Measurements from ENCODE around the gene B3GALT4.

Gene B3GALT4

GRCh38 chr6:33314515-33314942 lies 37.6 kb downstream of the B3GALT4 start:
- H3K9me3 Mint-ChIP-seq: no peaks in the 10 kb centered on the region
- peak overlapping the region; percentile 100 for H3K4me3 Mint-ChIP-seq
- peak overlapping the region; percentile 97 for H3K27ac Mint-ChIP-seq
- peak; percentile 63 for ATAC-seq
- H3K4me1 Mint-ChIP-seq: peaks cover 79% of the 10 kb centered on the region
- H3K36me3 Mint-ChIP-seq: peaks cover 55% of the 10 kb centered on the region
- no peaks in the 10 kb centered on the region for H3K27me3 Mint-ChIP-seq

- peaks cover 83% of the 10 kb centered on the region for H3K4me1 Mint-ChIP-seq
- peaks cover 58% of the 10 kb centered on the region for H3K36me3 Mint-ChIP-seq
- H3K27me3 Mint-ChIP-seq: no peaks in the 10 kb centered on the region
- peak overlapping the region; percentile 100 for H3K4me3 Mint-ChIP-seq
- peak overlapping the region; percentile 97 for H3K27ac Mint-ChIP-seq
- peak; percentile 0 for ATAC-seq
- no peaks in the 10 kb centered on the region for H3K9me3 Mint-ChIP-seq
Measured at GRCh38 chr6:33314943-33315792, 38.2 kb downstream of the B3GALT4 start.

- H3K4me1 Mint-ChIP-seq: peaks cover 83% of the 10 kb centered on the region
- peak overlapping the region; percentile 97 for H3K27ac Mint-ChIP-seq
- peaks cover 62% of the 10 kb centered on the region for H3K36me3 Mint-ChIP-seq
- no peaks in the 10 kb centered on the region for H3K9me3 Mint-ChIP-seq
- no peak for ATAC-seq
- H3K4me3 Mint-ChIP-seq: peak overlapping the region; percentile 68
- no peaks in the 10 kb centered on the region for H3K27me3 Mint-ChIP-seq
Measured at GRCh38 chr6:33315793-33316602, 39.1 kb downstream of the B3GALT4 start.

- Mint-ChIP-seq H3K27me3 (no peaks in the 10 kb centered on the region), H3K4me3 (peak overlapping the region; percentile 99), H3K27ac (peak overlapping the region; percentile 97), H3K9me3 (no peaks in the 10 kb centered on the region), H3K4me1 (peaks cover 84% of the 10 kb centered on the region), H3K36me3 (peaks cover 67% of the 10 kb centered on the region)
- ATAC-seq: no peak
Measured at GRCh38 chr6:33316603-33317418, 39.9 kb downstream of the B3GALT4 start.

GRCh38 chr6:33317419-33317668 lies 40.4 kb downstream of the B3GALT4 start:
- Mint-ChIP-seq H3K27me3 (no peaks in the 10 kb centered on the region), H3K4me3 (peak overlapping the region; percentile 99), H3K9me3 (no peaks in the 10 kb centered on the region), H3K27ac (peak overlapping the region; percentile 97), H3K36me3 (peaks cover 67% of the 10 kb centered on the region), H3K4me1 (peaks cover 84% of the 10 kb centered on the region)
- no peak for ATAC-seq

- peak within 1 kb of the TSS; percentile 97 for H3K27ac Mint-ChIP-seq
Measured at GRCh38 chr6:33317669-33318425, 40.9 kb downstream of the B3GALT4 start, which contains the start of gene ZBTB22. Gene ZBTB22, minus strand, starts transcription at chr6:33317744. Its CDS starts 828 bp downstream, at chr6:33316916.

GRCh38 chr6:33318426-33319073 lies 41.6 kb downstream of the B3GALT4 start:
- H3K9me3 Mint-ChIP-seq: no peaks in the 10 kb centered on the region
- no peak for ATAC-seq
- H3K4me1 Mint-ChIP-seq: peaks cover 91% of the 10 kb centered on the region
- H3K27me3 Mint-ChIP-seq: no peaks in the 10 kb centered on the region
- peak overlapping the region; percentile 97 for H3K27ac Mint-ChIP-seq
- H3K36me3 Mint-ChIP-seq: peaks cover 61% of the 10 kb centered on the region
- H3K4me3 Mint-ChIP-seq: peak overlapping the region; percentile 99

More at GRCh38 chr6:33317669-33318425, 40.9 kb downstream of the B3GALT4 start, which contains the start of gene ZBTB22:
- peak within 1 kb of the TSS; percentile 99 for H3K4me3 Mint-ChIP-seq
- no peaks in the 10 kb centered on the region for H3K27me3 Mint-ChIP-seq
- H3K36me3 Mint-ChIP-seq: peaks cover 66% of the 10 kb centered on the region
- H3K9me3 Mint-ChIP-seq: no peaks in the 10 kb centered on the region
- peak; percentile 79 for ATAC-seq
- H3K4me1 Mint-ChIP-seq: peaks cover 85% of the 10 kb centered on the region

- peak overlapping the region; percentile 97 for H3K27ac Mint-ChIP-seq
- peaks cover 60% of the 10 kb centered on the region for H3K36me3 Mint-ChIP-seq
- no peaks in the 10 kb centered on the region for H3K9me3 Mint-ChIP-seq
- no peak for ATAC-seq
- peak overlapping the region; percentile 2 for H3K4me3 Mint-ChIP-seq
- H3K27me3 Mint-ChIP-seq: no peaks in the 10 kb centered on the region
- peaks cover 92% of the 10 kb centered on the region for H3K4me1 Mint-ChIP-seq
Measured at GRCh38 chr6:33319939-33320314, 43.0 kb downstream of the B3GALT4 start.

- H3K27ac Mint-ChIP-seq: peak overlapping the region; percentile 97
- no peak for ATAC-seq
- H3K9me3 Mint-ChIP-seq: no peaks in the 10 kb centered on the region
- H3K36me3 Mint-ChIP-seq: peaks cover 60% of the 10 kb centered on the region
- peaks cover 86% of the 10 kb centered on the region for H3K4me1 Mint-ChIP-seq
- H3K4me3 Mint-ChIP-seq: peak overlapping the region; percentile 82
- H3K27me3 Mint-ChIP-seq: no peaks in the 10 kb centered on the region
Measured at GRCh38 chr6:33320315-33321181, 43.6 kb downstream of the B3GALT4 start.

- peak overlapping the region; percentile 82 for H3K4me3 Mint-ChIP-seq
- H3K4me1 Mint-ChIP-seq: peaks cover 85% of the 10 kb centered on the region
- H3K9me3 Mint-ChIP-seq: no peaks in the 10 kb centered on the region
- no peak for ATAC-seq
- peak overlapping the region; percentile 97 for H3K27ac Mint-ChIP-seq
- no peaks in the 10 kb centered on the region for H3K27me3 Mint-ChIP-seq
- H3K36me3 Mint-ChIP-seq: peaks cover 55% of the 10 kb centered on the region
Measured at GRCh38 chr6:33321227-33321626, 44.3 kb downstream of the B3GALT4 start.

GRCh38 chr6:33323623-33323948 lies 46.7 kb downstream of the B3GALT4 start:
- peak; percentile 1 for ATAC-seq
- no peaks in the 10 kb centered on the region for H3K9me3 Mint-ChIP-seq
- peaks cover 67% of the 10 kb centered on the region for H3K4me1 Mint-ChIP-seq
- peak overlapping the region; percentile 97 for H3K27ac Mint-ChIP-seq
- peak overlapping the region; percentile 93 for H3K4me3 Mint-ChIP-seq
- H3K36me3 Mint-ChIP-seq: peaks cover 41% of the 10 kb centered on the region
- no peaks in the 10 kb centered on the region for H3K27me3 Mint-ChIP-seq

- H3K9me3 Mint-ChIP-seq: no peaks in the 10 kb centered on the region
- H3K36me3 Mint-ChIP-seq: peaks cover 36% of the 10 kb centered on the region
- peaks cover 67% of the 10 kb centered on the region for H3K4me1 Mint-ChIP-seq
- H3K27ac Mint-ChIP-seq: peak overlapping the region; percentile 97
- H3K27me3 Mint-ChIP-seq: no peaks in the 10 kb centered on the region
- H3K4me3 Mint-ChIP-seq: peak overlapping the region; percentile 93
- peak; percentile 50 for ATAC-seq
Measured at GRCh38 chr6:33324125-33324524, 47.2 kb downstream of the B3GALT4 start.

Measured in stimulated activated memory B cell treated with anti-CD40 and anti-IgM and Interleukin-4, amounts not matched to agents 10 μg/mL and 1 μg/mL and 100 μg/mL, for 72 hours (primary cell).